Vagina (tissue), 2 donors: Measurements from ENCODE around the gene SMIM17.

Source experiments
- POLR2A ChIP-seq, 2 donors: fragments of 450-650 bp; IDR thresholded peaks; one replicate each; pipeline ENCODE4 v1.6.1; 2017; ENCODE audit warnings: antibody characterized with exemption in 2 of 2, mild to moderate bottlenecking in 2 of 2, moderate library complexity in 2 of 2
- POLR2AphosphoS5 ChIP-seq, 2 donors: sonication (generic); formaldehyde crosslinking; IDR thresholded peaks; one replicate each; pipeline ENCODE4 v1.9.0; 2017; ENCODE audit warnings: antibody characterized with exemption in 2 of 2, mild to moderate bottlenecking in 2 of 2, low read depth in 1 of 2; ENCODE audit not compliant: insufficient read depth in 1 of 2

GRCh38 chr19:56681702-56682101 is 38.7 kb downstream of the SMIM17 start:
- TF ChIP-seq POLR2AphosphoS5 (IDR thresholded peaks at IDR 0.05; ENCODE audit: insufficient read depth in 1 of 2, low read depth in 1 of 2) = no peak
- TF ChIP-seq POLR2A (IDR thresholded peaks at IDR 0.05) = no peak
